Activated T-helper 9 cell treated with anti-CD3 and anti-CD28 coated beads, Interleukin-2, amount 50 U/mL, for 16 hours (primary cell): Measurements from ENCODE around the gene FAM181A.

Experiments used
- DNase-seq: peaks from one replicate; pipeline ENCODE4 v3.0.0-alpha.2; 2020; ENCODE audit warnings: low read depth

FAM181A gene

DNA sequence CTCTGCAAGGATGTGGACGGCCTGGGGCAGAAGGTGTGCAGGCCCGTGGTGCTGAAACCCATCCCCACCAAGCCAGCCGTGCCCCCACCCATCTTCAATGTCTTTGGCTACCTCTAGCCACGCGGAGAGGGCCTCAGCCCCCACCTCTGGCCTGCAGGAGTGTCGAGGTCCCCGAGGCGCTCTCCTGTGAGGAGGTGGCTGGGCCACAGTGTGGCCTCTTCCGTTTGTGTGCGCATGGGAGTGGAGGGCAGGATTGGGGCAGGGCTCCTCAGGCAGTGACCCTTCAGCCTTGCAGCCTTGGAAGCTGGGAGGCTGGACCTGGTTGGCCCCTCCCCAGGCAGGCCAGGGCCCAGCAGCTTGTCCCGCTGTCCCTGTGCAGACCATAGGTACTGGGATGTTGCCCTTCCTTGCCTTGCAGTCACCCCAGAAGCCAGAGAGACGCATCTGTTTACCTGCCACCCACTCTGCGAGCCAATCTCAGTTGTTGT is 1.9 kb downstream of the FAM181A start:
- DNase-seq, result no peak

DNA sequence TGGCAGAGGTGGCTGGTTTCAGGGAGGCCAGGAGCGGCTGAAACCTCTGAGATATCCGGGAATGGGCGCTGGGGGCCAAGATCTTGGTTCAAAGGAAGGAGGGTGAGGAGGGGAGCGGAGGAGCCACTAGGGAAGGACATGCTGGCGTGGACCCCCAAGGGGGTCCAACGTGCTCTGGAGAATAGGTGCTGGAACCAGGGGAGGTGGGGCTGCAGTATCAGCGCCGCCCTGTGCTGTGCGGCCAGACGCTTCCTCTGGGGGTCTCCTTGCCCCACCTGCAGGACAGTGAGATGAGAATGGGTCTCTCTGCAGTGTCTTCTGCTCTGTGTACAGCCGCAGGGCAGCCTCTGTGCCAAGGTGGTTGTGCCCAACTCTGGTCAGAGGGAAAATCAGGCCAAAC is 2.5 kb downstream of the FAM181A start:
- DNase-seq, result no peak

DNA sequence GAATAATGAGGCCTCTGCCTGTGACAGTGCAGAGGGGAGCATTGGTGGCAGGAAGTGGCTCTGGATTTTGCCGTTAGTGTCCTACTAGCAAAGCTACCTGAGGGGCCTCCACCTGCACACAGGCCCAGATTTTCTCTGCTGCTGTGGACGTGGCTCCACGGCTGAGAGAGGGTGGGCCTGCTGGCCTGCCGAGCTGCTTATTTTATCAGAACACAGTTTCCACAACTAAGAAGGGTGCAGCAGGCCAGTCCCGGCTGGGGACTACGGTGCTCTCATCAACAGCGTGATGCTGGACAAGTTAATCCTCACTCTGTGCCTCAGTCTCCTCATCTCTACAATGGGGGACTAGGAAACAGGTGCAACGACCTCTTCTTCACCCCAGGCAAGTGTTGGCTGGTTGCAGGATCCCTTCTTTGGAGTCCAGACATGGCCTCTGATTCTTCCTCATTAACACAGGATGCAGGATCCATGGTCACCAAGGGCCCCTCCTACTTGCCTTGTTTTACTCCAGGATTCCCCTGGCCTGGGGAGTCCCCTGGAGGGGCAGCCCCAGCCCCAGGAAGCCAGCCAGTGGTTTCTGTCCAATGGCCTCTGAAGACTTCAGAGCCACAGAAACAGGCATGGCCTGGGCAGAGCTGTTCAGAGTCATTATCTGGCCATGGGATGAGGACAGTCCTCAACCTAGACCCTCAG is 3.3 kb downstream of the FAM181A start:
- DNase-seq, result no peak

DNA sequence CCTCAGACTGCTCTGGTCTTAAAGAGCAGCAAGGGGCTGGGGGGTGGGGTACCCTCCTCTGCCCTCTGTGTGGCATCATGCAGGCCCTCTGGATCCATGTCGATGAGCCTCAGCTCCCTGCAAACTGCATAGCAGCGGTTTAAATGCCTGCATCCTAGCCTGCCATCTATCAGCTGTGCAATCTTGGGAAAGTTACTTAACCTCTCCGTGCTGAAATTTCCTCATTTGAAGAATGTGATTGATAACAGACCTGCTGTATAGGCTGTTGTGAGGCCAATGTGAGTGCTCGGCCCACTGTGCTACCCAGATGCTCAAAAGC is 3.8 kb downstream of the FAM181A start:
- no peak for DNase-seq

DNA sequence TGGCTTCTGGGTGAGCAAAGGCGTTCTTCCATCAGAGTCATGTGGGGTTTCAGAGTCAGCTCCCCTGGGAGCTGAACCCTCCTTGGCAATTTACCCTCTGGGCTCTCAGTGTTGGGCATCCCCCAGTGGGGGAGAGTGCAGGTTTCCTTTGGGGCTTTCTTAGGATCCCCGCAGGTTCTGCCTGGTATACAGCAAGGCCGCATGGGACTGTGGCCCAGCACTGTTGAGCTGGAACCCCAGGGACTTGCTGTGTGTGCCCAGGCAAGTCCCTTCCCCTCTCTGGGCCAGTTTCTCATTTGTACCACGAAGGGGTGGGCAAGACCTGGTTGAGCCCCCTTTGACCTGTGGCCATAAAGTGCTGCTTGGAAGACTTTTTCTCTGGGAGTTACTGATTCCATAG is 5.5 kb downstream of the FAM181A start:
- DNase-seq, result no peak

DNA sequence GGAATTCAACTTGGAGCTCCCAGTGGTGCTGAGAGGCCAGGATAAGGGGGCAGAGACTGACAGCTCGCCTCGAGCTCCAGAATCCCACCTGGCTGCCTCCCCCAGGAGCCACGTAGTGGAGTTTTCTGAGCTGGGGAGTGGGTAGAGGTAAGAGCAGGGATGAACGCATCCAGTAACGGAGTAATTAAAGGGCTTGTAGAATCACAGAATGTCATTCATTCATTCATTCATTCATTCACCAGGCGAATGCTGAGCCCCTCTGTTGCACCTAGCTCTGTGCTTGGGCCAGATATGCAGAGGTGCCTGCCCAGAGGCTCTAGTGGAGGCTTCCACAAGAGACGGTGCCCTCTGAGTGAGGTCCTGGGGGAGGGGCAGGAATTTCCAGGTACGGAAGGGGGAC is 8.1 kb downstream of the FAM181A start:
- no peak for DNase-seq

DNA sequence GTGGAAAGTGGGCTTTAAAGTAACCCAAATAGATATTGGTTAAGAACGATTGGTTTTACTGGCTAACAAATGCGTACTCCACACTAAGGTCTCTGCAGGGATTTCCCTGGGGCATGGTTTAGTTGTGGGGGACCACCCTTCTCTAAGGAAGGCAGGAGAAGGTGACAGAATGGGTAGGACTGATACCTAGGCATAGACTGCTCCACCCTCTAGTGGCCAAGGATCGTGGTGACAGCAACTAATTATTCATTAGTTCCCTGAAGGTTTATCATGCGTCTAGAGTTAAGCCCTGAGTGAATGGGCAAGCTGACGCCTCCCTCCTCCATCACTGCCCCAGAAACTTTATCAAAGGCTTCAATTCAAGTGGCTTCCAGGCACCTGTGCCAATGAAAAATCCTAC is 9.1 kb downstream of the FAM181A start:
- DNase-seq, result no peak

DNA sequence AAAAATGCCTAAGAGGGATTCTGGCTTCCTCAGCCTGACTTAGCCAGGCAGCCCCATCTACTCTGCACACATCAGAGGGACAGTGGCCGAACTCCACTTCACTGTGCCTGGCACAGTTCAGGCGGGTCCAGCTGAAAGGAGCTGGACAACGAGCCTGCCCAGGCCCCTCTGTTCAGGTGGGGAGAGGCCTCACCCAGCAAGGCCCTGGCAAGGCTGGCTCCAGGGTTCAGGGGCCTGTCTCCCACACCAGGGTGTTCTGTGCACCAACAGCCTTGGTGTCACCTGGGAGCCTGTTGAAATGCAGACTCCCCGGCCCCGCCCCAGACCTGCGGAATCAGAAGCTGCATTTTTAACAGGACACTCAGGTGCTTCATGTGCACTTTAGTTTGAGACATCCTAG is 9.8 kb downstream of the FAM181A start:
- DNase-seq, result no peak

DNA sequence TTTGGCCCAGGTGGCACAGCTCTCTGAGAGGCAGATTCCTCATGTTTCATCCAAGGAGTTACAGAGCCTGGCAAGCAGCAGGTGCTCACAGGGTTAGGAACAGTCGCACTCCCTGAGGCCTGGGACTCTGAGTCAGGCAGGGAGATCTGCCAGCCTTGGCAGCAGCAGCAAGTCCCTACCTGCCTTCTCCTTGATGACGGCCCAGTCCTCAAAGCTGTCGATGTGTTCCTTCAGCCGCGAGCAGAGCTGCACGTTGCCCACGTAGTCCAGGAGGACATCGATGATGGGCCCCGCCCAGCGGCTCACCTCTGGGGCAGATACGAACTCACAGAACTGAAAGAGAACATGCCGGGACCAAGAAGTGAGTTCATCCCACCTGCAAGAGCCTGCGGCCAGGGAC is 10.4 kb downstream of the FAM181A start:
- DNase-seq, result no peak

DNA sequence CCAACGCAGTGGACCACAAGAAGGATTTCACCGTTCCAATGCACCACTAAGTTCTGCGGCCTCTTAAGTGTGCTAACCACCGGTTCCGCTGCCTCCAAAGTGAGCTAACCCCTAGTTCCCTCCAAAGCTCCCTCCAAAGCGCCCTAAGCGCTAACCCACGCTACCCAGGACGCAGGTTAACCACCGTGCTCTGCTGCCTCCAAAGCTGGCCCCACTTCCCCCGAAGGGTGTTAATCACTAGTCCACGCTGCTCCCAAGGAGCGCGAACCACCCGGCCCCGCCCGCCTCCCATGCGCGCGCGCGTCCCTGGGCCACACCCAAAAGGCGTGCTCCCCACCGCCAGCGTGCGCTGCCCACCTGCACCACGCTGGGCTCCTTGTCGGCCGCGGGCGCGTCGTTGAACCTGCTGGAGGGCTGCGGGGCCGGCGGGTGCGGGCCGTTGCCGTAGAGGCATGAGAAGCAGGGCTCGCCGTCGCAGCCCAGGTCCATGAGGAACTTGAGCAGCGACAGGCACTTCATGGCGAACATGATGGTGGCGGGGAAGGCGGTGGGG is 11.7 kb downstream of the FAM181A start:
- no peak for DNase-seq

DNA sequence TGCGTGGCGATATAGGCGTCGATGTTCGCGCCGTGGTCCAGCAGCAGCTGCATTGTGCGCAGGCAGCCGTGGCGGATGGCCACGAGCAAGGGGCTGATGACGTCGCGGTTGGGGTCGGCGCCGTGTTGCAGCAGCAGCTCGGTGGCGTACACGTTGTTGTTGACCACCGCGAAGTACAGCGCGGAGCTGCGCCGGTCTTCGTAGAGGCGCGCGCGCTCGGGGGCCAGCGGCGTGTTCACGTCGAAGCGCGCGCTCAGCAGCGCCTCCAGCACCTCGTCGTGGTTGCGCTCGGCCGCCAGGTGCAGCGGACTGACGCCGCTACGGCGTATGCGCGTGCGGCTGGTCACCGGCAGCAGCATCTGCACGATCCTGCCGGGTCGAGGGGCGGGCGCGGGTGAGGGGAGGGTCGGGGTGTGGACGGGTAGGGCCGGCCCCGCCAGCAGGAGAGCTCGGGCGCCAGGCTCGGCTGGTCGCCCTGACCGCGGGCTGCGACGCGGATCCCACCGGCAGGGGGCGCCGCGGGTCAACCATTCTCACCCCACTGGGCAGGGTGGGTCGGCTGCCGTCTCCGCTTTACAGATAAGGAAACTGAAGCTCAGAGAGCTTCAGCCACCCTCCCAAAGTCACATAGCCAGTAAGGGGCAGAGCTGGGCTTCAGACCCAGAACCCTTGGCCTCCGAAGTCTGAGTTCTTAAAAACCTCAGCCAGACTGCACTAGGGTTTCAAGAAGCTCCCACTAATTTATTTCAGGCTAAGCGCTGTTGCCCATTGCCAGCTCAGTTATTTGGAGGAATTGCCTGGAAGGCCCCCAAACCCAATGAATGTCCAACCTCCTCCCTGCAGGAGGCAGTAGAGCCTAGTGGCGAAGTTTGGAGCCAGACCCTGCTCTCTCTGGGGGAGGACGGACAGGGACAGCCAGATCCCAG is 12.4 kb downstream of the FAM181A start:
- peak; percentile 90 for DNase-seq

DNA sequence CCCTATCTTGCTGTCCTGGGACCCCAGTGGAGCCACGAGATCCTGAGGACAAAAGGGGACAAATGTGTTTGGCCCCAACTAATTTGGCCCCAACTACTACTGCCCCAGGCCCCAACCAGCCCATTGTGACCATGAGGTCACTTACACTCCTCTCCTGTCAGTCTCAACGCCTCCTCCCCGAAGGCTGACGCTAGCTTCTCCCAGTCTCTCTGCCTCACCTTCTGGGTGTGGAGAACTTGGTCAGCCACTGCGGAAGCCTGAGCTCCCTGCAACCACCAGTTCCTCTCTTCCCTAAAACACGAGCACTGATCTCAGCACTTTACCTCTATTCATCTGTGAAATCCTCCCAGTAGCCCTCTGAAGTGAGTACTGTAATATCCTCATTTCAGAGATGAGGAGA is 13.3 kb downstream of the FAM181A start:
- no peak for DNase-seq

DNA sequence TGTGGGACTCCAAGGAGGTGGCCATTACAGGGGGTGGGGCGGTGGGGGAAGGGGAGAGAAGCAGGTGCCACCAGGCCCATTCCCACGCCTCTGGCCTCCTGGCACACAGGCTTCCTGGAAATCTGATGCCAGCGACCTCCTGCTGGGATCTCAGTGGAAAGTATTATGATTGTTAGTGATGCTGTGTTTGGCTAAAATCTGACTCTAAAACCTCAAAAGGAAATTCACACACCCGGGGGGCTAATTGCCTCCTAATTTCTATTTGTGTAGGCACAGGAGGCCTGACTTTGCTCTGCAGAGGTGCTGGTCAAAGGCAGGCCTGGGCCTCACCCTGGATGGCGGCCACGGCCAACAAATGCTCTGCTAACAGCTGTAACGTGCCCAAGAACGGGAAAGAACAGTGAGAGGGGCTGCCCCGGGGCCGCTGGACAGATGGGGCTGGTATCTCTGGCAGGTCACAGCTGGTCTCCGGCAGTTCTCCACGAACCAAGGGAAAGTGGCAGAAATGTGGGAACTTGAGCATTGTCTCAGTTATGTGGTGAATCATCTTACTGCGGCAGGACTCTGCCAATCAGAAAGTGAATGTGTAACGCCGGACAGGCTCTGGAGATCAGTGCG is 14.3 kb downstream of the FAM181A start:
- no peak for DNase-seq

DNA sequence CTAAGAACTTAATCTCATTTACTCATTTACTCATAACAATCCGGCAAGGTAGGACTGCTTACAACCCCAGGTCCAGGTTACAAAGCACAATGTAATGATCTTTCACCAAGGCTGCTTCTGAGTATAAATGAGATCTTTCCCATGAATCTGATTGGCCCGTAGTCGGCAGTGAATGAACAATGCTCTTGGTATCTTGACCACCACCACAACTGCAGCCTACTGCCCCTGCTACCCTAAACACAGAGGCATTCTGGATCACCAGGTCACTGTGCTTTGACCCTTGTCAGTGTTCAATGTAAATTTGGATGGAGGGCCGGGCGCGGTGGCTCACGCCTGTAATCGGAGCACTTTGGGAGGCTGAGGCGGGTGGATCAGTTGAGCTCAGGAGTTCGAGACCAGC is 15.9 kb downstream of the FAM181A start:
- DNase-seq, result no peak

DNA sequence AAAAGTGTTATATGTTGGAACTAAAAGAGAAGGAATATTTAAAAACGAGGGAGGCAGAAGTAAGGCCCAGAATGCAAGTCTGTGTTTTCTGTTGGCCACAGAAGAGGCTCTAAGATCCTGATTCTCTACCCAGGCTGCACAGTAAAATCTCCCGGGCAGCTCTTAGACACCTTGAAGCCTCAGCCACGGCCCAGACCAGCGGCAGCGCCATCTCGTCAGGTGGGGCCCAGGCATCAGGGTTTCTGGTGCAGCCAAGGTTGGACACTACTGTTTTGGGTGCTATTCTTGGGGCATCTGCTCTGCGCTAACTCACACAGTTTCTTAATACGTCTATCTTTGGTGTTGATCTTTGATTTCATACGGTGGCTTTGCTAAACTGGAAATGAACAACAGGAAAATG is 16.8 kb downstream of the FAM181A start:
- DNase-seq, result no peak

DNA sequence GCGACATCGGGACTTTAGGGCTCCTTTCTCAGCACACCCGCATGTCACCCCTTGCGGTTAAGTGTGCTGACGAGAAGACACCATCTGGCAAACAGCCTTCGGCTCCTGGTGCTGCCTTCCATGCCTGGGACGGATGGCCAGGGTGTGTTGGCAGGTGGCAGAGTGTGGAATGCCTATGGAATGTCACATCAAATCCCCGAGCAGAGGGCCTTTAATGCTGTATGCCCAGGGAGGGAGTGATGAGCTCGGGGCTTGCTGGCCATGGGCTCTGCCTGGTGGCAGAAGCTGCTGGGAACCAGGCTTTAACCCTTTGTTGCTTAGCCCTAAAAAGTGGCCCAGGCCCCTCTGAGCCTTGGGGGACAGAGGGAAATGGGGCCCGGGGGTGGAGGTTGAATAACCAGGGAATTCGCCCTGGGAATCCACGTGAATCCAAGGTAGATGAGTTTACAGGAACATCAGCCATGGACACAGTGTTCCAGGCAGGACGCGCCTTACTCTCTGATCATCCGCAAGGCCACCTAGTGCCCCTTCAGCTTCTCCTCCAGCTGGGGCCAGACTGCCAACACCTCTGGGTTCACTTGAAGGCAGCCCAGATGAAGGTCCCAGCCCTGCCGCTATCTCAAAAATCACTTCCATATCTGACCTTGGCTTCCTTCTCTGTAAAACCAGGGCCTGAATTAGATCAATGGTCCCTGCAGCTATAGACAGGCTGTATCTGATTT is 17.4 kb downstream of the FAM181A start:
- no peak for DNase-seq

DNA sequence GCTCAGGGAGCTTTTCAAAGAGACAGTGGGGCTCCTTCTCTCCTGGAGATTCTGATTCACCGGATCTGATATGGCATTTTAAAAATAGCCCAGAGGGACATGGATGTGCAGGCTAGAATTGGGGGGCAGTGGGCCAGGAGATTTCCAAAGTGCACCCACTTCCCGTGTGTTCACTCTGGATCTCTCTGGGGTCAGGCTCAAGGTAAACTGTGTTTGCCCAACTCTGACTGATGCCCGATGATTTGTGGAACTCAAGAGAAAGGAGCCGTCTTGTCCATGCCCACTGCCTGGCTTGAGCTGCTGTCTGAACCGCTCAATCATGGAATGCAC is 17.9 kb downstream of the FAM181A start:
- DNase-seq, result no peak

DNA sequence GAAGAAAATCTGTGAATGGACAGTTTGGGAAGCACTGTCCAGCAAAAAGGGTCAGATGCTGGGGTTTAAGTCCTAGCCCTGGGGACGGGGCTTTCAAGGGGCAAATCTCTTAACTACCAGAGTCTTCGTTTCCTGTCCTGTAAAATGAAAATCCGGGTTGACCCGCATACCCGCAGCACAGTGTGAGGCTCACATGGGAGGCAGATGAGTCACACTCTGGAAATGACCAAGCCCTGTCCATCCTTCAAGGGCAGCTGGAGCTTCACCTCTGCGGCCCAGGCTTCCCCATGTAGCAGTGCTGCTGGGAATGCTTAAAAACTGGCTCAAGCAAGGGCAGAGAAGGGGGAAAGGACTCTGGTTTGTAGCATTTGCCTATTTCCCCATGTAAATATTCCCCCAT is 19.0 kb downstream of the FAM181A start:
- no peak for DNase-seq

DNA sequence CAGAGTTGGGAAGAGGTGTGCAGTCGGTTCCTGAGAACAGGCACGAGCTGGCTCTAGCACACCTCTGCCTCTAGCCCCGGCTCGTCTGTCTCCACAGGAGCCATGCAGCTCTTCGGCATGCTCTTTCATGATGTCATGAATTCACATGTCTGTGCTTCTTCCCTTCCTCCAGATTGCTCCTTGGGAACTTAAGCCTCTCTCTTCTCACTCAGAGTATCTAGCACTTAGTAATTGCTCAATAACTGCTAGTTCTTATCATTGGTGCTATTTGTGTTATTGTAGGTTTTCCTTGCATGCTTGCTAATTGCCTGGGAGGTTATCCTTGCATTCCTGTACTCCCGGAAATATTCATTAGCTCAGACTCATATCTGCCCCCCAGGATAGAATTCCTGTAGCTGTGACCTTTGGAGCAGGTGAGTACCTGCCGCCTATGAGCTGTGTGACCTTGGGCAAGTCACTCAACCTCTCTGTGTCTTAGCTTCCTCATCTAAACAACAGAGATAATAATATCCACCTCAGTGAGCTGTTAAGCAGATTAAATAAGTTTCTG is 19.5 kb downstream of the FAM181A start:
- DNase-seq, result no peak

DNA sequence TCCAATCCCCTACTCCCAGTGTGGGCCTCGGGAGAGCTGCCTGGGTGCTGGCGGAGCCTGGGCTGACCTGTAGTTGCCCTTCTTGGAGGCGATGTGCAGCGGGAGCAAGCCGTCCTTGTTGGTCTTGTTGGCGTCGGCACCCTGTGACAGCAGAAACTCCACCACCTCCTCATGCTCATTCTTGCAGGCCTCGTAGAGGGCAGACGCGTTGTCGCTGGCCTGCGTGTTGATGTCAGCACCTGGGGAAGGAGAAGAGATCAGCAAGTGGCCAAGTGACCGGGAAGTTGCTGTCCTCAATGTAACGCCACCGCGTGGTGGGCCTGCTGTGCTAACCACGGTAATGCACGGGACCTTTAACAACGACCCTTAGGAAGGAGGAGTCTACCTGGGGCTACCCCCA is 20.1 kb downstream of the FAM181A start:
- DNase-seq, result no peak

DNA sequence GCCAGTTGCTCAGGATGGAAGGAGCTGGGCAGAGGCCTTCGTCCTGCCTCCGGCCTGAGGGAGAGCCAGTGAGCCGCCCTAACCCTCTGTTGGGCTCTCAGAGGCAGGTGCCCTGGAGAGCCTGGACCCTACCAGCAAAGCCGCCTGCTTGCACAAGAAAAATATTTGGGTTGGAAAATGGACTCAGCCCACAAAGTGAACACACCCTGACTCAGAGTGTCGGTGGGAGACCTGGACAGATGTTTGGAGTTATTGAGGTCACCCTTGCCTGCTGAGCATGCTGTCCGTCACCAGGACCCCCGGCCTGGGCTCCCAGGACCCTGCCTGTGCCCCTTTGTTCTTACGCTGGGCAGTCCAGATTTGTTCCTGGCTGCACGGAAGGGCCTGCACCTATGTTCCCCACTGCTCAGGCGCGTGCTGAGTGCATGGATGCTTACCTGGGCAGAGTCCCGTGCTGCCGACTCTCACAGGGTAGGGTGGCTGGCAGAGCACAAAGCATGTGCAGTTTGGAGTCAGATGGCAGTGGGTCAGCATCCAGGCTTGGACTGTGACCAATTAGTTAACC is 22.4 kb downstream of the FAM181A start:
- DNase-seq, result no peak
